OCI-LY3 (cell line): ENCODE measurements around the gene AUTS2.

Experiments used
- CTCF ChIP-seq: fragments of 200-600, 300-600 bp; sonication (generic); IDR thresholded peaks from 2 replicates; pipeline ENCODE4 v1.5.1; 2014; ENCODE audit warnings: antibody characterized with exemption, low read length, low read depth
- EZH2phosphoT487 ChIP-seq: fragments of 200-600 bp; shearing (Covaris generic); IDR thresholded peaks from 2 replicates; pipeline ENCODE4 v1.6.1; 2018; ENCODE audit warnings: antibody characterized with exemption, mixed run types, low read depth

- TF ChIP-seq CTCF (no peak), EZH2phosphoT487 (no peak)
Measured at GRCh38 chr7:70695795-70696083, 1097.5 kb downstream of the AUTS2 start.
